DOHH2 (cell line): Measurements from ENCODE around the gene SPPL2A.

Source experiments
- EZH2phosphoT487 ChIP-seq: fragments of 200-600 bp; sonication (generic); IDR thresholded peaks from 2 replicates; pipeline ENCODE4 v1.6.1; 2017; ENCODE audit warnings: borderline replicate concordance, mild to moderate bottlenecking, antibody characterized with exemption, low read length, moderate library complexity, mixed read lengths
- TF ChIP-seq, protein P1 (sequence below): fragments of 200-600 bp; sonication (generic); IDR thresholded peaks from one replicate; pipeline ENCODE4 v1.5.1; 2014; ENCODE audit warnings: antibody characterized with exemption, mild to moderate bottlenecking, low read depth, low read length; ENCODE audit not compliant: poor library complexity, severe bottlenecking

DNA sequence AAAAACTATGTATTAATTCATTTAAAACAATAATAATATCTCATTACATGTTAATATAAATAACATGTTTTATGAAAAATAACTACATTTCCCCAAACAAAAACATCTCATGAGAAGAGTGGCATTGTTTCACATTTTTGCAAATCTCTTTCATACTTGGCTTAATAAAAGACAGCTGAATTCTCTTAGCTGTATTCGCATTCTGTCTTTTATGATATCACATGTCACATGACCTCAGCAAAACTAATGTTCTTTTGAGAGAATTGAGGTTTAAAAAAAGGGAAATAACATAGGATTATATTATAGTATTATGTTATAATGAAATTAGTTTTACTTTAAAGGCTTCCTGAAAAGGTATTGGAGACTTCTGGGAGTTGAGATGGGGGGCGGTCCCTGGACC, 48.4 kb upstream of the SPPL2A start:
- TF ChIP-seq, protein P1, sequence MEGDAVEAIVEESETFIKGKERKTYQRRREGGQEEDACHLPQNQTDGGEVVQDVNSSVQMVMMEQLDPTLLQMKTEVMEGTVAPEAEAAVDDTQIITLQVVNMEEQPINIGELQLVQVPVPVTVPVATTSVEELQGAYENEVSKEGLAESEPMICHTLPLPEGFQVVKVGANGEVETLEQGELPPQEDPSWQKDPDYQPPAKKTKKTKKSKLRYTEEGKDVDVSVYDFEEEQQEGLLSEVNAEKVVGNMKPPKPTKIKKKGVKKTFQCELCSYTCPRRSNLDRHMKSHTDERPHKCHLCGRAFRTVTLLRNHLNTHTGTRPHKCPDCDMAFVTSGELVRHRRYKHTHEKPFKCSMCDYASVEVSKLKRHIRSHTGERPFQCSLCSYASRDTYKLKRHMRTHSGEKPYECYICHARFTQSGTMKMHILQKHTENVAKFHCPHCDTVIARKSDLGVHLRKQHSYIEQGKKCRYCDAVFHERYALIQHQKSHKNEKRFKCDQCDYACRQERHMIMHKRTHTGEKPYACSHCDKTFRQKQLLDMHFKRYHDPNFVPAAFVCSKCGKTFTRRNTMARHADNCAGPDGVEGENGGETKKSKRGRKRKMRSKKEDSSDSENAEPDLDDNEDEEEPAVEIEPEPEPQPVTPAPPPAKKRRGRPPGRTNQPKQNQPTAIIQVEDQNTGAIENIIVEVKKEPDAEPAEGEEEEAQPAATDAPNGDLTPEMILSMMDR: no peak
- no peak for TF ChIP-seq EZH2phosphoT487
